OCI-LY1 (cell line): ENCODE data around the gene SLC2A9.

Source experiments
- EZH2 ChIP-seq: fragments of 200-600 bp; sonication (generic), shearing (Covaris generic); IDR thresholded peaks from 2 replicates; pipeline ENCODE4 v1.8.0; 2017; ENCODE audit warnings: borderline replicate concordance, mixed run types, mild to moderate bottlenecking, antibody characterized with exemption, low read length, moderate library complexity, mixed read lengths
- TF ChIP-seq, protein P1 (sequence below): fragments of 200-600 bp; sonication (generic), shearing (Covaris generic); IDR thresholded peaks from 2 replicates; pipeline ENCODE4 v1.5.1; 2017; ENCODE audit warnings: mild to moderate bottlenecking, antibody characterized with exemption, low read length, moderate library complexity, mixed read lengths

DNA sequence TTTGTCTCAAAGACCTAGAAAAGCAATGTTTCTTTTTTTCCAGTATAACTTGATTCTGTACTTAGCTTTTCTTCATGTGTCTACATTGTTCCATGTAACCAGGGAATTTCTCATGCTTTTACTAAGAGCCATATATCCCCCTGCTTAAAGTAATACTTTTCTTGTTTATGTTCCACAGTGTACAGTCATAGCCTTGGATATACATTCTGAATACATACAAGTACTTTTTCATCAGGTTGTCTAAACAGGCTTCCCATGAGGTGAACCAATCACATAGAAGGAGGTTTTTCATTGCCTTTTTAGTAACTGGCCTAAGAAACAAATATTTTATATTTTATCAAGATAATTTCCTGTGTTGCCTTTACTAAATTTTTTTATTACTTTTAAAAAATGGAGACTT, 52.8 kb downstream of the SLC2A9 start:
- TF ChIP-seq, protein P1, sequence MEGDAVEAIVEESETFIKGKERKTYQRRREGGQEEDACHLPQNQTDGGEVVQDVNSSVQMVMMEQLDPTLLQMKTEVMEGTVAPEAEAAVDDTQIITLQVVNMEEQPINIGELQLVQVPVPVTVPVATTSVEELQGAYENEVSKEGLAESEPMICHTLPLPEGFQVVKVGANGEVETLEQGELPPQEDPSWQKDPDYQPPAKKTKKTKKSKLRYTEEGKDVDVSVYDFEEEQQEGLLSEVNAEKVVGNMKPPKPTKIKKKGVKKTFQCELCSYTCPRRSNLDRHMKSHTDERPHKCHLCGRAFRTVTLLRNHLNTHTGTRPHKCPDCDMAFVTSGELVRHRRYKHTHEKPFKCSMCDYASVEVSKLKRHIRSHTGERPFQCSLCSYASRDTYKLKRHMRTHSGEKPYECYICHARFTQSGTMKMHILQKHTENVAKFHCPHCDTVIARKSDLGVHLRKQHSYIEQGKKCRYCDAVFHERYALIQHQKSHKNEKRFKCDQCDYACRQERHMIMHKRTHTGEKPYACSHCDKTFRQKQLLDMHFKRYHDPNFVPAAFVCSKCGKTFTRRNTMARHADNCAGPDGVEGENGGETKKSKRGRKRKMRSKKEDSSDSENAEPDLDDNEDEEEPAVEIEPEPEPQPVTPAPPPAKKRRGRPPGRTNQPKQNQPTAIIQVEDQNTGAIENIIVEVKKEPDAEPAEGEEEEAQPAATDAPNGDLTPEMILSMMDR, result no peak
- TF ChIP-seq EZH2, result no peak
